Kidney (tissue), 14 donors: ENCODE data around the gene TRMU. TPM values are rescaled to one million over a fixed set of nuclear protein-coding genes. Genes with fewer than 3 reads are reported as not detected.

ENCODE experiments used
- DNase-seq, 5 donors: peaks; one replicate each; pipeline ENCODE4 v3.0.0-alpha.2; 2013 to 2020
- FAIRE-seq: peaks from 2 replicates; lab custom pipeline; 2012; peaks lifted over from hg19 to GRCh38; lab: Jason Lieb, UNC
- H3K27ac ChIP-seq, 2 donors: one replicate each; pipeline ENCODE4 v1.7.0; 2013; ENCODE audit warnings: low read depth in 2 of 2, low read length in 2 of 2, inconsistent platforms in 1 of 2
- H3K27me3 ChIP-seq: one replicate; pipeline ENCODE4 v1.7.1; 2013; ENCODE audit warnings: low read length, inconsistent platforms; ENCODE audit not compliant: control insufficient read depth, insufficient read depth
- H3K36me3 ChIP-seq, 3 donors: one replicate each; pipeline versions ENCODE4 v1.7.0 to v1.7.1; 2013; ENCODE audit warnings: low read length in 3 of 3, control low read depth in 1 of 3, inconsistent platforms in 1 of 3; ENCODE audit not compliant: insufficient read depth in 3 of 3, control insufficient read depth in 2 of 3
- H3K4me1 ChIP-seq, 3 donors: one replicate each; pipeline versions ENCODE4 v1.7.0 to v1.7.1; 2013; ENCODE audit warnings: low read length in 3 of 3, inconsistent platforms in 1 of 3, low read depth in 1 of 3; ENCODE audit not compliant: control insufficient read depth in 2 of 3, insufficient read depth in 2 of 3
- H3K4me3 ChIP-seq, 3 donors: one replicate each; pipeline versions ENCODE4 v1.7.0 to v1.8.1; 2013; ENCODE audit warnings: low read length in 3 of 3, control low read depth in 1 of 3, inconsistent platforms in 1 of 3
- H3K9ac ChIP-seq, 3 donors: one replicate each; pipeline versions ENCODE4 v1.7.0 to v1.7.1; 2013; ENCODE audit warnings: low read length in 3 of 3, control low read depth in 1 of 3, inconsistent platforms in 1 of 3
- H3K9me3 ChIP-seq, 3 donors: one replicate each; pipeline versions ENCODE4 v1.7.0 to v1.7.1; 2013; ENCODE audit warnings: low read length in 3 of 3, control low read depth in 1 of 3, inconsistent platforms in 1 of 3; ENCODE audit not compliant: control insufficient read depth in 2 of 3, insufficient read depth in 1 of 3
- CTCF ChIP-seq: IDR thresholded peaks from 3 replicates; pipeline ENCODE4 v1.5.1; 2012; ENCODE audit warnings: mild to moderate bottlenecking, moderate library complexity, borderline replicate concordance; ENCODE audit not compliant: insufficient read depth; ENCODE audit errors: extremely low read depth
- intact Hi-C: fragments of 100-400 bp; cut with DNase I; formaldehyde crosslinking; loops from one replicate; pipeline ENCODE4 v1.11.1; 2022
- polyA plus RNA-seq: library from polyadenylated mRNA; stranded (reverse); fragments of 350-450 nt; fragmentation: Illumina TruSeq; extraction: RNeasy Lipid Tissue Mini Kit (QIAGEN cat#74804); gene quantifications from one replicate; pipeline ENCODE4 v1.2.3, GENCODE V29; 2014; ENCODE audit warnings: low read depth, low replicate concordance; ENCODE audit not compliant: insufficient read depth
- total RNA-seq: library from RNA; stranded (reverse); fragmentation: NEBNext Ultra II Directional; extraction: Animal tissue kit (Norgen Biotek cat#: 25700); gene quantifications from one replicate; pipeline ENCODE4 v1.2.1, GENCODE V29; 2021
- donor health status: control.
- donor health status: control.
- donor health status: control.
- donor health status: control.
- donor health status: control.
- donor health status: DM: yes; HTN: yes; CAD: no.
- donor health status: Normal renal cell carcinoma (clear cell type).

The TRMU gene
- total and polyA plus RNA-seq, 2 donors from 2014 or later: 40.5 to 41.1 TPM

- Histone ChIP-seq H3K4me3 (no peak overlapping the region), H3K27me3 (no peaks in the 10 kb centered on the region), H3K36me3 (peaks cover 0 to 35% (median 5%) of the 10 kb centered on the region in 3 donors), H3K9me3 (no peaks in the 10 kb centered on the region), H3K9ac (no peak overlapping the region), H3K27ac (peak overlapping the region; percentile 30 to 73), H3K4me1 (peaks cover 0 to 14% (median 6%) of the 10 kb centered on the region in 3 donors)
- intact Hi-C loops: no loop called here
- no peak for DNase-seq
- TF ChIP-seq CTCF: no peak
- no peak for FAIRE-seq
Observed at GRCh38 chr22:46292173-46292572, 43.3 kb upstream of the TRMU start.

- TF ChIP-seq CTCF: no peak
- intact Hi-C loops: no loop called here
- no peak overlapping the region for H3K4me3 ChIP-seq
- DNase-seq: no peak
- peak overlapping the region; percentile 49 to 73 for H3K27ac ChIP-seq
- FAIRE-seq: no peak
- no peak overlapping the region for H3K9ac ChIP-seq
- peaks cover 0 to 12% (median 6%) of the 10 kb centered on the region in 3 donors for H3K4me1 ChIP-seq
- H3K27me3 ChIP-seq: no peaks in the 10 kb centered on the region
- H3K9me3 ChIP-seq: no peaks in the 10 kb centered on the region
- peaks cover 0 to 35% (median 4%) of the 10 kb centered on the region in 3 donors for H3K36me3 ChIP-seq
Observed at GRCh38 chr22:46292732-46293131, 42.8 kb upstream of the TRMU start.

DNA sequence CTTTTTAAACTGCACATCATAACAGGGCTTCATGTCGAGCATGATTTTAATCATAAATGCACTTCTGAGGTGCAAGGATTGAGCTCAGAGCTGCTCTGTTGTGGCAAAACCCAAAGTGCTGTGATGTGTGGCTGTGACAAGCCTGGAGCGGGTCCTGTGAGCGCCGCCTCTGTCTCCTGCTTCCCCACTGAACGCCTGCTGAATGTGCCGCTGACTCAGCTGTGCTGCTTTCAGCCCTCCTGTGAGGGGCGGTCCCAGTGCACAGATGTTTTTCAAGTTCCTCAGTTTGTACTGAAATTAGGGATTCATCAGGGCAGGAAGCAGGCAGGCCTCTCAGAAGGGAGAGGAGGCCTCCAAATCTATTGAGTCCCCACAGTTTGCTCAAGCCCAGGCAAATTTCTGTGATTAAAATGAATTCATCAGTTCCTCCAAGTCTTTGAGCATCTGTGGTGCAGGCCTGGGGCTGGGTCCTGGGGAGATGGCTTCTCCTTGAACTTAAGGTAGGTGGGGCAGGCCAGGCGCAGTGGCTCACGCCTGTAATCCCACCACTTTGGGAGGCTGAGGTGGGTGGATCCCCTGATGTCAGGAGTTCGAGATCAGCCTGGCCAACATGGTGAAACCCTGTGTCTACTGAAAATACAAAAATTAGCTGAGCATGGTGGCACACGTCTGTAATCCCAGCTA lies 41.8 kb upstream of the TRMU start:
- H3K4me3 ChIP-seq: no peak overlapping the region
- H3K9me3 ChIP-seq: no peaks in the 10 kb centered on the region
- H3K27me3 ChIP-seq: no peaks in the 10 kb centered on the region
- peaks cover 0 to 9% (median 6%) of the 10 kb centered on the region in 3 donors for H3K4me1 ChIP-seq
- H3K36me3 ChIP-seq: peaks cover 0 to 34% (median 4%) of the 10 kb centered on the region in 3 donors
- H3K9ac ChIP-seq: no peak overlapping the region
- H3K27ac ChIP-seq: peak overlapping the region in 1 of 2 donors; percentile 36
- no peak for DNase-seq
- intact Hi-C loops: no loop called here
- no peak for FAIRE-seq
- TF ChIP-seq CTCF: no peak
